ENCODE measurements around the gene OTUD3.
"Not testable (repeated sequence)": the region's sequence is repeated elsewhere in the genome, so short reads cannot be mapped to it uniquely, and the experiment has no call there.

The OTUD3 gene

DNA sequence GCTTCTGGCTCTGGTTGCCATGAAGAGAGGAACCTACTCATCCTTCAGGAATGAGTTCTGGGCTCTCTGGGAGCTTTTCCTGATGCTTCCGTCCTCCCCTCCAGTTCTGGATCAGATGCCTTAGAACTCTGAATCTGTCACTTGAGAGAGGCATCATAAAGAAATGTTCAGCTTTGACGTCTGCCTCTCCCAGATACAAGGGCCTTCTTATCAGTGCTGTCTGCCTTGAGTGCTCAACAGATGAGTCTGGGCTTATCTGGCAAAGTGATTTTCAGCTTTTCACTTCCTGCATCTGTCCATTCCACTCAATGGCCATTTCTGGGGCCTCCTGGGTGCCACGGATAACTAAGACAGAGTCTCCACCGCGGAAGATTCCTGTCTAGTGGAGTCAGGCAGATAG is 12.3 kb upstream of the OTUD3 start:
- no peak for FAIRE-seq

DNA sequence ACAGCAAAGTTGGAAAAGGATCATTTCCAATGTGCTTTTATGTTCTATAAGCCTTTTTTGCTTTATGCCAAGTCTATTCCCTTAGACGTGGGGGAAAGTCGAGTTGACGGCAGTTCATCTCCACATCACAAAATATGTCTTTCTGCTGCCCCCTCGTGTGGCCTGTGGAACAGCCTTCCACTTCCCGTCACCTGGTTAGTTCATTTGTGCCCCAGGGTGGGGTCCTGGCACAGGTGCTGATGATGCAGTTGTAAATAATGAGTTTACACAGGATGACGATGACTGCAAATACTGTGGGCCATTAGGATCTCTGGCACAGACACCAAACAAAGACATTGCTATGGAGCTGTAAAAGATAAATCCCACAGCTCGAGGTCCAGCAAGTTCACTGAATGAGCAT is 10.0 kb upstream of the OTUD3 start:
- no peak for FAIRE-seq

DNA sequence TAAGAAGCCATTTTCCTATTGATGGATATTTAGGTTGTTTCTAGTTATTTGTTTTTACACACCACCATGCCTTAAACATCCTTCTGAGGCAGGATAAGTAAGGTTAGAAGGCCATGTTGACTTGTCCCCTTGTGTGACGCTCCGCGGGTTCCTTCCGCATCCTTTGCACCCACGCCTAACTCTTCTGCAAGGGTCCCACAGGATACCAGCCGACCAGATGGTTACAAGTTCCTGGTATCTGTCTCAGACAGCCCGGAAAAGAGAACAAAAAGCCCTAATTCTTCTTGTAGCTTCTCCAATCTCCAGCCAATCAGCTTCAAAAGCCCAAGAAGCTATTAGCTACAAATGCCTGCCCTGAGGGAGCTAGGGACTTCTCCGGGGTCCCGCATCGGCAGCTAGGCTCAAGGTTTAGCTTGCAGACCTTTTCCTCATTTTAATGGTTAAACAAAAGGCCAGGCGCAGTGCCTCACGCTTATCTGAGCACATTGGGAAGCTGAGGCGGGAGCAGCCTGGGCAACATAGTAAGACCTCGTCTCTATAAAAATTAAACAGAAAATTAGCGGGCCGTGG is 4.9 kb upstream of the OTUD3 start:
- no peak for FAIRE-seq

DNA sequence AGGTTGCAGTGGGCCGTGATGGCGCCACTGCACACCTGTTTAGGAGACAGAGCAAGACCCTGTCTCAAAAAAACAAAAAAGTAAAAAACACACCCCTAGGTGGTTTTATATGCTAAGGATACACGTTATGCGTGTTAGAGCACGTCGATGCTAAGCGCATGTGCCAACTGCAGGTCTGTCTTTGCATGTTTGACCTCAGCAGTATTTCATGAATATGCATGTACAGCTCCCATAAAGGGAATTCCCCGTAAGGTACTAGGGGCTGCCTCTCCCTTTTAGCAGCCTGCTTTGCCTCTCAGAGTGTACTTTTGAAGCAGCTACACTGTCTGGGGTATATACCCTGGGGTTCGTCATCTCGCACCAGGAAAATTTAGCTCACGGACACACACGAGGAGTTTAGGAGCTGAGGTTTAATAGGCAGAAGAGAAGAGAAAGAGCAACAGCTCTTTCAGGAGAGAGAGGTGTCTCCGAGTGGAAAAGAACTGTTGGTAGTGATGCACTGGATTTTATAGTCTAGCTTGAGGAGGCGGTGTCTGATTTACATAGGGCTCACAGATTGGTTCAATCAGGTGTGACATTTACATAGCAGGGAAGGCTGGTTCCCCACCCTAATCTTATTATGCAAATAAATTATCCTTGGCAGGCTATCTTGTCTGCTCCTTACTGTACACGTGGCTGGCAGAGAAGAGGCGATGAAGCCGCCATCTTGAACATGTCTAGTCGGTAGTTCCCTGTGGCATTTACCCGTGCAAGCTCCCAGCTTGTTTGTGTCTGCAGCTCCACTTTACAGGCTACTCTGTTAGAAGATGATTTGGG is 4.2 kb upstream of the OTUD3 start:
- no peak for FAIRE-seq

DNA sequence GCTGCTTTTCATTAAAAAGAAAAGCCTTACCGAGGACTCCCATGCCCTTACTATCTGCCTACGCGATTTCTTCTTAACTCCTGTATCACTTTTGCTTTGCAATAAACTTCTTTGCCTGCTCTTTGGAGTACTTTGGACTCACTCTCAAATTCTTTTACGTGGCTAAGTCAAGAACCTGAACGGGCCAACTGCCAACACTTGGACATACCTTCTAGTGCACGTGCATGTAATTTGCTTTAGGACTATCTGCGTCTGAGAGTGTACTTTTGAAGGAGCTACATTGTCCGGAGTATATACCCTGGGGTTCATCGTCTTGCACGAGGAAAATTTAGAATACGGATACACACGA is 3.6 kb upstream of the OTUD3 start:
- FAIRE-seq: no peak

DNA sequence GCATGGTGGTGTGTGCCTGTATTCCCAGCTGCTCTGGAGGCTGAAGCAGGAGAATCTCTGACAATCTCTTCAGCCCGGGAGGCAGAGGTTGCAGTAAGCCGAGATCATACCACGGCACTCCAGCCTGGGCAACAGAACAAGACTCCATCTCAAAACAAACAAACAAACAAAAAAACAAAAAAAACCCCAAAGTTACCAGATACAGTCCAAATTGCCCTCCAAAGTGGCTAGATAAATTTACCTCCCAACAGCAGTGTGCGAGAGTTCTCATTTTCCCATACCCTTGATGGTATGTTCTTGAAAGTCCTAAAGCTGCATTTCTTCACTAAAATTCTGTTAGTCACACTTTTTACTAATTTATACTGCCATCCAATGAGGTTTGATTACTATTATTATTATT is 3.0 kb upstream of the OTUD3 start:
- FAIRE-seq: no peak

DNA sequence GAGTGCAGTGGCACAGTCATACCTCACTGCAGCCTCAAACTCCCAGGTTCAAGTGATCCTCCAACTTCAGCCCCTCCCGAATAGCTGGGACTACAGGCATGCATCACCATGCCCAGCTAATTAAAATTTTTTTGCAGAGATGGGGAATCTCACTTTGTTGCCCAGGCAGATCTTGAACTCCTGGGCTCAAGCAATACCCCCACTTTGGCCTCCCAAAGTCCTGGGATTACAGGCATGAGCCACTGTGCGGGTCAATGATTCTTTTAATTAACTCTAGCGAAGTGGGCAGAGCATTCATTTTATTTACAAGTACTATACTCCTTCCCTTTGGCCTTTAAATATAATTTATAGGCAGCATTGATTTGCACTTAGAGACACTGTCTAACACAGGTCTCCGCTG is 2.5 kb upstream of the OTUD3 start:
- FAIRE-seq: no peak

DNA sequence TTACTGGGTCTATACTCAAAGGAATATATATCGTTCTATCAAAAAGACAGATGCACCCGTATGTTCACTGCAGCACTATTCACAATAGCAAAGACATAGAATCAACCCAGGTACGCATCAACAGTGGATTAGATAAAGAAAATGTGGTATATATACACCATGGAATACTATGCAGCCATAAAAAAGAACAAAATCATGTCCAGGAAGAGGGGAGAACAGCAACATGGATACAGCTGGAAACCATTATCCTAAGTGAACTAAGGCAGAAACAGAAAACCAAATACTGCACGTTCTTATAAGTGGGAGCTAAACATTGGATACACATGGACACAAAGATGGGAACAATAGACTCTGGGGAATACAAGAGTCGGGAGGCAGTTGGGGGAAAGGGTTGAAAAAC is 1.4 kb upstream of the OTUD3 start:
- FAIRE-seq: not testable (repeated sequence)

DNA sequence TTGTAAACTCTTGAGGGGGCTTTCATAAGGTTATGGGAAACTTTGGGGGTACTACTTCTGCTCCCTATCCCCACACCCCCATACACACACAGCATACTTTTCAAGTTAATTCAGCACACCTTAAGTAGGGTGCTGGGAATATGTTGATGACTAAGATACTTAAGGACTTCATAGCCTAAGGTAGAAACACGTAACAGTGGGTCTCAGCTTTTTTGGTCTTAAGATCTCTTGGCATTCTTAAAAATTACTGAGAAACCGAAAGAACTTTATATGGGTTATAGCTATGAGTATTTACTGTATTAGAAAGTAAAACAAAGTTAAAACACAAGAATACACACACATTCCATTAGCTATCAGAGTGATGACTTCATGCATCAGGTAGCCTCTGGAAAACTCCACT is 2.1 kb downstream of the OTUD3 start:
- FAIRE-seq: no peak

DNA sequence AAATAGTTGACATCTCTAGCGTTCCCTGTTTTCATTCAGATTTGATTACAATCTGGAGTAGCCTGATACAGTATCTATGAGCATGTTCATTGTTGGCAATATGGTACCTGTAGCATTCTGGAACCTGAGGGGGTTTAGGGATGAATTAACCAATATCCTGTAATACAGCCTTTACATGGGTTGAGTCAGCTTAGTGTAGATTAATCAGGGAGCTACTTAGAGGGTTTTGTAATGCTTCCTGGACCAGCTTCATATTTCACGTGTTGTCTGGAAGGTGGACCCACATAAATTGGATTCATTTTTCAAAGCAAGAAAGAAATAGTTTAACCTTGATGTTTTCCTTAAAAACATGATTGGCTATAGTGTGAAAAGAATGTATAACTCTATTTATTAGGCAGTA is 3.6 kb downstream of the OTUD3 start:
- no peak for FAIRE-seq

DNA sequence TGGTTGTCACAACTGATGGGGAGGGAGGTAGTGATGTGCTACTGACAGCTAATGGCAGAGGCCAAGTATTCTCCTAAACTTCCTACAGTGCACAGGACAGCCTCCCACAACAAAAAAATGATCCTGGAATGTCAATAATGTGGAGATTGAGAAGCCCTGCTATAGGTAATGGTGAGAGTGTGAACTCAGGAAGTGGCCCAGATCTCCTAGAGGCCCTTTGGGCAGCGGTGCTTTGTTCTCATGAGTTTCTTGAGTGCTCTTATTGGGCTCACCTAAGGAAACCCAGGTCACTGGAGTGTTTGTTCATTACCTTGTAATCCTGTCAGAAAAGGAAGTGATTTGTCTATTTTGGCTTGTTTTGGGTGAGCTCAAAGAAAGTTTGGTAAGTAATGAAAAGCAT is 5.9 kb downstream of the OTUD3 start:
- FAIRE-seq: no peak

DNA sequence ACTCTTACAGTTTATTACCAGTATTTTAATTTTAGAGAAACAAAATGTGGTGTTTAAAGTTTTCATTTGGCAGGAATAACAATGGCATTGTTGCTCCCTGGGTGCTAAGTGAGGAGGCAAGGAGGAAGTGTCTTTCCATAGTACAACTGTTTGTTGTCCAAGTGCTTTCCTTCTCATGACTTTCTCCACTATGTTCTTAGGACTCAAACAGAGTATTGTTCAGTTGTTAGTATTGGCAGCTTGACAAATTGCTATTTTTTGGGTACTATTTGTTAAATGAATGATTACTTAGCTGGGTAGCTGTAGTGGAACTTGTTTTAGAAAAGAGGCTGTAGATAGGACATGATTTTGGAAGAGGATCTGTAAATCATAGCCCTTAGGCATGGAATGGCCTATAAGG is 7.5 kb downstream of the OTUD3 start:
- FAIRE-seq: no peak

DNA sequence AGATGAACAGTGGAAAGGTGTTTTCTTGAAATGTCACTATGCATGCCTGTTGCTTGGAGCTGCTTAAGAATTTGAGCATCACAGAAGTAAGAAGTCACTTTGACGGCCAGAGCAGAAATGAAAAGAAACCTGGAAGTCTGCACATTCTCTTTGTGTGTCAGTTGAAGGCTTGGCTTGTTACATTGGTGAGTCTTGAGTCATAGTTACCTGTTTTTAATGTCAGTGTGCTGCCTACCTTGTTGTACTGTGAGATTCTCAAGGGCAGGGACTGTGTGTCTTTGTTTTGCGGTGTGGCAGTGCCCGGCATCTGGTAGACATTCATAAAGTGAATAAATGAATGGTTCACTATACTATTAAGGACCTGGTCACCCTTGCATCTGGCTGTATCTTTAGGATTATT is 9.9 kb downstream of the OTUD3 start:
- FAIRE-seq: no peak

DNA sequence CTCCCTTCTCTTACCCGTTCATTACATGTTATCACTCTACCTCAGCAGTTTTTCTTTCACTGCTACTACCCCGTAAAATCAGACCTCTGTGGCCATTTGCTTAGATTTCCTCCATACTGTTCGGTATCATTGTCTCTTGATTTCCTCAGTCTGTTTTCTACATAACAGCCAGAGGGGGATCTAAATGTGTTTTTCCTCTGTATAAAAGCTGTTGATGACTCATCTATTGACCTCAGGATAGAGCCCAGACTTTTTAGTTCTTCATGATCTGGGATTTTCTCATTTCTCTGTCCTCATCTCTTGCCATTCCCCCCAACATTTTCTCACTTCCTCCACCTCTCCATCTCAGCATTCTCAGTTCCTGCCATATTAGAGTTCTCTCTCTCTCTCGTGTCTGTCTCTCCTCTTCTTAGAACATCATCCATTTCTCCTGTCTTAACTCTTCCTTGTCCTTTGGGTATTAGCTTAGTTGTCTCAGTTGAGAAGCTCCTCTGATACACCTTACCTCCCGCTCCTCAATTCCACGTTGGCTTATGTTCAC is 10.5 kb downstream of the OTUD3 start:
- no peak for FAIRE-seq

DNA sequence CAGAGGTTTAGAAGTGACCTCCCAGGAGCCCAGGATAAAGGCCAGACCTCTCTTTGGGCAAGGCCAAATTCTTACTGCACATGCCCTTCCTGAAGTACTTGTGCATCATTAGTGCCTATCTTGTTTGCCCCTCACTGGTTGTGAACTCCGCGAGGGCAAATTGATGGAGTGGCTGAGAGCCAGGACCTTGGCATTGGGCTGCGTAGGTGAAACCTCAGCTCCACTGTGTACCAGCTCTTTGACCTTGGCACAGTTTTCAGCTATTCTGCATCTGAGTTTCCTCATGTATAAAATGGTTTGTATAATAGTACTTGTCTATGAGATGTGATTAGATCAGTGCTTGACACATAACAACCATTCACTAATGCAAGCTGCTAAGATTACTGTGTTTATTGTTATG is 11.5 kb downstream of the OTUD3 start:
- FAIRE-seq: no peak

DNA sequence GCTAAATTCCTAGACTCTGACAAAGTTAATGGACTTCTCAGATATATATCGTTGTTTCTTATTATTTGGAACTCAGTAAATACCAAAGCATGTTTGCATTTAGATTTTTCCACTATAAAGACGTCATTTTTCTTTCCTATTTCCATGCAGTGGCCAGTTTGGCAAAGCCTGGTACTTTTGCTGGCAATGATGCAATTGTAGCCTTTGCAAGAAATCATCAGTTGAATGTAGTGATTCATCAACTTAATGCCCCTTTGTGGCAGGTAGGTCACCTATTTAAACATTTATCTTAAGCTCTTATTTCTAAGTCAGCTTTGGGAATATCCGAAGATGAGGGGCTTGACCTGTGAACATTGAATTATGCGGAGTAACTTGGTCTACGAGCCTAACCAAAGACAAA is 12.0 kb downstream of the OTUD3 start:
- FAIRE-seq: no peak

DNA sequence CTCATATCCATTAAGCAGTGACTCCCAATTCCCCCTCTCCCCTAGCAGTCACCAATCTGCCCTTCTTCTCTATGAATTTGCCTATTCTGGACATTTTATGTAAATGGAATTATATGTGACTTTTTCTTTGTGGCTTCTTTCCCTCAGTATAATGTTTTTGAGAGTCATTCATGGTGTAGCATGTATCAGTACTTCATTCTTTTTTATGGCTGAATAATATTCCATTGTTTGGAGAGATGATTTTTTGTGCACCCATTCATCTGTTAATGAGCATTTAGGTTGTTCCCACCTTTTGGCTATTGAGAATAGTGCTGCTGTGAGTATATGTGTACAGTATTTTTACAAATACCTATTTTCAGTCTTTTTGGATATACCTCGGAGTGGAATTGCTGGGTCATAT is 19.5 kb downstream of the OTUD3 start:
- FAIRE-seq: no peak

DNA sequence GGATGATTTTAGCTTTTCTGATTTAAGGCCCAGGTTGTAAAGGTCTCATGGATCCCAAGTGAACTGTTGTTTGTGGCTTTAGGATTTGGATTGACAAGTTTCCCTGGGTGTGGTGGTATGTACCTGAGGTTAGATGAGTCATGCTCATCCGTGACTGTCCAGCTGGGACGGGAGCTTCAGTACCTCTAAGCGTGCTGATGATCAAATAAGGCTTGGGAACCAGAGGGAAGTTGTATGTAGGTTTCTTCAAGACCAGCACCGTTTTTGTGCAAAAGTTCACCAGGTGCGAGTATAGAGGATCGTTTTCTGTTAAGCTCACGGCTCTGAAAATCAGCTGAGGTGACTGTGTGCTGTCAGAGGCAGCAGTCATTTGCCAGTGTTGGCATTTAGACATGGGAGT is 21.4 kb downstream of the OTUD3 start:
- no peak for FAIRE-seq

DNA sequence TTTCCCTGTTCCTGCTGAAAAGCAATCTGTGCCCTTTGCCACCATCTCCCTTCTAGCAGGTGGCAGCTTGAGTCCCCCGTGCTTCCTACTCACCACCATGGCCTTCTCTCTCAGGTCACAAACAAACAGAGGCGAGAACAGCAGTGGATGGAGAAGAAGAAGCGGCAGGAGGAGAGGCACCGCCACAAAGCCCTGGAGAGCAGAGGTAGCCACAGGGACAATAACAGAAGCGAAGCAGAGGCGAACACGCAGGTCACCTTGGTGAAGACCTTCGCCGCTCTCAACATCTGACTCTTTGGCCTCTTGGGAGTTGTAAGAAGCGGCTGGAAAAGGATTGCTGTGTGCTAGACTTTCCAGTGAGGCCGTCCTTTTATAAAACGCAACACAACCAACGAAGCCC is 25.3 kb downstream of the OTUD3 start:
- no peak for FAIRE-seq

DNA sequence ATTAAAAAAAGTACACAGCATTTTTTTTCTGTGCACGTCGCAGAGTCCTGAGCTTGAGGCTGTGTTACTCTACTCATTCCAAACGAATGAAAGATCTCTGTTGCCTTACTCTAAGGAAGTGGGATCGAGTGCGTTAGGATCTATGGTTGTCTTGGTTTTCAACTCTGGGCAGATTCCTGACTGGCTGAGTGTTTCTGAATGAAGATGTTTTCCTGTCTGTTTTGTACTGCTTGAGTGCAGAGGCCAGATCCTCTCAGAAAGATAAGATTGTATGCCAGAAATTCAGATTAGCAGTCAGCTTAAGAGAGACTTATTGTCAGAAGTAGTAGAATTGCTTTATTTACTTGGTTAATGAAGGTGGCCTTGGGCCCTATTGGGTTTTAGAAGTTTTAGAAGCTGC is 27.2 kb downstream of the OTUD3 start:
- no peak for FAIRE-seq

DNA sequence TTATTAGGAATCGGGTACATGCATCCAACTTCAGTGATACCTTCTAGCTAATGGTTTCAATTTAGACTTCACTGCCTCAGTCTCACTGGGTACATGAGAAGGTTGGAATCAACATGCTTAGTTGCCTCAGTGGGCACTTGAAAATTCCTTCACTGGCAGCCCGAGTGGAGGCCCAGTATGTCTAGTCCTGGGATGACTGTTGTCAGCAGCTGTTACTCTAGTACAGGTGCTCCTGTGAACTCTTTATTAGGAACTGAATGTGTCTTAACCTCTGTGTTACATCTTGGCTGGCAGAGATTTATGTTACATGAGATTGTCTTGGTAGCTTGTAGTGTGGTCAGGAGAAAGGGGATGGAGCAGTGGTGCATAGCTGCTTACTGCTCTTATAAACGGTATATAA is 27.8 kb downstream of the OTUD3 start:
- FAIRE-seq: no peak

DNA sequence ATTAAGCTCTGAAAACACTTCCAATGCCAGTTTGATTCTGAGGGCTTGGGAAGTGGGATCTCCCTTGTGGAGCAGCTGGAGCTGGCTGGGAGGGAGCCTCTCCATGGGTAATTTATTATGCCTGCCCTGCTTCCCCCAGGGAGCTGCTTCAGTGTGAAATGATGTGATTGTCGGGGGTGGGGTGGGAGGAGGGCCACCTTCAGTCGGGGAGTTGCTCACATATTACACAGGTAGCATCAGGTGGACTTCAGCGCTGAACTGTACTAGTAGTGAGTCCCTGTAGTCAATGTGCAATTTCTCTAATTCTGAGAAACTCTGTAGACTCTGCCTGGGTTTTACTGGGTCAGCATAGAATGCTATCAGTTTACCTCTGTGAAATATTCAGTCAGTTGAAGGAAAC is 28.5 kb downstream of the OTUD3 start:
- FAIRE-seq: no peak

DNA sequence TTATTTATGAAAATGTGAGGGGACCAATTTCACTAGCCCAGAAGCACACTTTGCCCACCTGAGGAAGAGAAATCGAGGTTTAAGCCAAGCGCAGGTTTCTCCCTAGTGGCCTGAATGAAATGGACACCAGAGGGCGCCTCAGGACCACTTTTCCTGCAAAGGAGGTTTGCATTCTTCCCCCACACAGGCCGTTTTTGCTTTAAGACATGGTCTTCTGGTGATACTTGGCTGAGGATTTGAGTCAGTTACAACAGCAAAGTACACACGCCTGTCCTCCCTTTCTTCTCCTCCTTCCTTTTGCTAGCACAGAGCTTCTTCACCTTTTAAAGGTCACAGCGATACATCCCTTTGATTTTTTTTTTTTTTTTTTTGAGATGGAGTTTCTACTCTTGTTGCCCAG is 35.9 kb downstream of the OTUD3 start:
- no peak for FAIRE-seq

DNA sequence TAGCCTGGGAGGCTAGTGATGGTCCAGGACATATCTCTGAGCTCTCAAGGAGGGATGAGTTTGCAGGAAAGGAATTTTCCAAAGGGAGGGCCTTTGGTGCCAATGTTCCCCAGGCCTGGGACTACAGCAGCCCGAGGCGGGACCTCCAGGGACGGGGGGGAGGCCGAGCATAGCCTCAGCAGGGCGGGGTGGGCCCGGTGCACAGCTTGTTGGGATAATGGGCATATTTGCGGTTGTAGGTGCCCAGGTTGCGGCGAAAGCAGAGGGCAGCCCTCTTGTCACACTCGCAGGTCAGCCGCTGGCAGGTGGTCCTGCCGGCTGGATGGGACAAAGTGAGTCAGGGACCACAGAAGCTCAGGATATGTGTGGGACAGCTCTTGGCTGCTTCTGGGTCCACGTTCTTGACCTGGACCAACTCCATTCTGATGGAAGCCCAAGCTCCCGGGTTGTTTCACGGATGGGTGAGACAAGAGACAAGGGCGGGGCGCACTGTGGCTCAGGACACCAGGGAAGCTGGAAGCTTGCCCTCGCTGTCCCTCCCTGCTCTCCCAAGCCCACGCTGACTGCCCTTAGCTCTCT is 38.0 kb downstream of the OTUD3 start:
- no peak for FAIRE-seq

DNA sequence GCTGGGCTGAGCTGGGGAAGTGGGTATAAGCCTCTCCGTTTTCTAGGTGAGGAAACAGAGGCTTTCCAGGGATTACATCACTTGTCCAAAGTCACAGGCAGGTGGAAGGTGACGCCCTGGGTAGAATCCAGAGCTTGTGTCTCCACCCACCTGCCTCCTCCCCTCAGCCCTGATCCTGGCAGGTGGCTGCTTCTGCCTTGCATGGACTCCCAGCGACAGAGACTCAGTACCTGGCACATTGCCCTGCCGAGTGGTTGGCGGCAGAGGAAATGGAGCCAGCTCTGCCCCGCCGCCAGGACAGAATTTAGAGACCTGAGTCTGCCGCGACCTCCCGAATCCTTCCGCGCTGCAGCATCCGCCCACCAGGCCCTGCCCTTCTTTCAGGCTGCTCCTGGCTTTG is 39.1 kb downstream of the OTUD3 start:
- FAIRE-seq: no peak
